Vagina (tissue), 2 donors: Measurements from ENCODE around the gene FRS3.

Source experiments
- POLR2A ChIP-seq, 2 donors: fragments of 450-650 bp; IDR thresholded peaks; one replicate each; pipeline ENCODE4 v1.6.1; 2017; ENCODE audit warnings: antibody characterized with exemption in 2 of 2, mild to moderate bottlenecking in 2 of 2, moderate library complexity in 2 of 2
- TF ChIP-seq, protein P1 (sequence below), 3 experiments: fragments of 450-650 bp in 2 of 3; fragments of 200-600 bp in 1 of 3; sonication (generic) in 1 of 3; IDR thresholded peaks; one replicate each; pipeline ENCODE4 v1.5.1; 2017 to 2019; ENCODE audit warnings: antibody characterized with exemption in 3 of 3, mild to moderate bottlenecking in 2 of 3, moderate library complexity in 2 of 3

DNA sequence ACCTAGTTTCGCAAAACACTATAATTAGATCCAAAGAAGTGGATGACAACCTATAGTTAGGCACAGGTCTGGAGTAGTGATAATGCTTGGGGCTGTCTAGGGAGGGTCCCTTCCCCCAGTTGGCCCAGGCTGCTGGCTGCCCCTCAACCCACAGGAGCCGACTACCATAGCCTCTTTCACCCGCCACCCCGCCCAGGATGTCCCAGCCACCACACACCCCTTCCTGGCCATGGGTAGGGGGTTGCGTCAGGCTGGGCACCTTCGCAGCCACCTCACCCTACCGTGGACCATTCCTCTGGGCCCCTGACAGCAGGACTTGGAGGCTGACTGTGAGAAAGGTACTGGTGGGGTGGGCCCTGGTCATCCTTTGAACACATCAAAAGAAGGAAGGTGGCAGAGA, 52.8 kb downstream of the FRS3 start:
- TF ChIP-seq, protein P1, sequence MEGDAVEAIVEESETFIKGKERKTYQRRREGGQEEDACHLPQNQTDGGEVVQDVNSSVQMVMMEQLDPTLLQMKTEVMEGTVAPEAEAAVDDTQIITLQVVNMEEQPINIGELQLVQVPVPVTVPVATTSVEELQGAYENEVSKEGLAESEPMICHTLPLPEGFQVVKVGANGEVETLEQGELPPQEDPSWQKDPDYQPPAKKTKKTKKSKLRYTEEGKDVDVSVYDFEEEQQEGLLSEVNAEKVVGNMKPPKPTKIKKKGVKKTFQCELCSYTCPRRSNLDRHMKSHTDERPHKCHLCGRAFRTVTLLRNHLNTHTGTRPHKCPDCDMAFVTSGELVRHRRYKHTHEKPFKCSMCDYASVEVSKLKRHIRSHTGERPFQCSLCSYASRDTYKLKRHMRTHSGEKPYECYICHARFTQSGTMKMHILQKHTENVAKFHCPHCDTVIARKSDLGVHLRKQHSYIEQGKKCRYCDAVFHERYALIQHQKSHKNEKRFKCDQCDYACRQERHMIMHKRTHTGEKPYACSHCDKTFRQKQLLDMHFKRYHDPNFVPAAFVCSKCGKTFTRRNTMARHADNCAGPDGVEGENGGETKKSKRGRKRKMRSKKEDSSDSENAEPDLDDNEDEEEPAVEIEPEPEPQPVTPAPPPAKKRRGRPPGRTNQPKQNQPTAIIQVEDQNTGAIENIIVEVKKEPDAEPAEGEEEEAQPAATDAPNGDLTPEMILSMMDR (IDR thresholded peaks at IDR 0.05), result no peak
- TF ChIP-seq POLR2A (IDR thresholded peaks at IDR 0.05), result no peak
